Measurements from ENCODE around the gene TMC6.

GRCh38 chr17:78107457-78107856, 21.1 kb downstream of the TMC6 start:
- no peak for TF ChIP-seq CTCF (IDR thresholded peaks at IDR 0.05)
- no peak for TF ChIP-seq POLR2A (IDR thresholded peaks at IDR 0.05)
- no peak for TF ChIP-seq POLR2AphosphoS5 (IDR thresholded peaks at IDR 0.05)
- no peak for TF ChIP-seq EP300 (IDR thresholded peaks at IDR 0.05)

All from sigmoid colon (tissue), 4 donors.